OCI-LY1 (cell line): ENCODE data around the gene LONRF2.

Experiments
- EZH2 ChIP-seq: fragments of 200-600 bp; sonication (generic), shearing (Covaris generic); IDR thresholded peaks from 2 replicates; pipeline ENCODE4 v1.8.0; 2017; ENCODE audit warnings: borderline replicate concordance, mixed run types, mild to moderate bottlenecking, antibody characterized with exemption, low read length, moderate library complexity, mixed read lengths
- TF ChIP-seq, protein P1 (sequence below): fragments of 200-600 bp; sonication (generic), shearing (Covaris generic); IDR thresholded peaks from 2 replicates; pipeline ENCODE4 v1.5.1; 2017; ENCODE audit warnings: mild to moderate bottlenecking, antibody characterized with exemption, low read length, moderate library complexity, mixed read lengths

GRCh38 chr2:100301881-100302584 lies 20.3 kb downstream of the LONRF2 start:
- TF ChIP-seq, protein P1, sequence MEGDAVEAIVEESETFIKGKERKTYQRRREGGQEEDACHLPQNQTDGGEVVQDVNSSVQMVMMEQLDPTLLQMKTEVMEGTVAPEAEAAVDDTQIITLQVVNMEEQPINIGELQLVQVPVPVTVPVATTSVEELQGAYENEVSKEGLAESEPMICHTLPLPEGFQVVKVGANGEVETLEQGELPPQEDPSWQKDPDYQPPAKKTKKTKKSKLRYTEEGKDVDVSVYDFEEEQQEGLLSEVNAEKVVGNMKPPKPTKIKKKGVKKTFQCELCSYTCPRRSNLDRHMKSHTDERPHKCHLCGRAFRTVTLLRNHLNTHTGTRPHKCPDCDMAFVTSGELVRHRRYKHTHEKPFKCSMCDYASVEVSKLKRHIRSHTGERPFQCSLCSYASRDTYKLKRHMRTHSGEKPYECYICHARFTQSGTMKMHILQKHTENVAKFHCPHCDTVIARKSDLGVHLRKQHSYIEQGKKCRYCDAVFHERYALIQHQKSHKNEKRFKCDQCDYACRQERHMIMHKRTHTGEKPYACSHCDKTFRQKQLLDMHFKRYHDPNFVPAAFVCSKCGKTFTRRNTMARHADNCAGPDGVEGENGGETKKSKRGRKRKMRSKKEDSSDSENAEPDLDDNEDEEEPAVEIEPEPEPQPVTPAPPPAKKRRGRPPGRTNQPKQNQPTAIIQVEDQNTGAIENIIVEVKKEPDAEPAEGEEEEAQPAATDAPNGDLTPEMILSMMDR = no peak
- TF ChIP-seq EZH2 = no peak
